ENCODE results near the gene ZHX3.

DNA sequence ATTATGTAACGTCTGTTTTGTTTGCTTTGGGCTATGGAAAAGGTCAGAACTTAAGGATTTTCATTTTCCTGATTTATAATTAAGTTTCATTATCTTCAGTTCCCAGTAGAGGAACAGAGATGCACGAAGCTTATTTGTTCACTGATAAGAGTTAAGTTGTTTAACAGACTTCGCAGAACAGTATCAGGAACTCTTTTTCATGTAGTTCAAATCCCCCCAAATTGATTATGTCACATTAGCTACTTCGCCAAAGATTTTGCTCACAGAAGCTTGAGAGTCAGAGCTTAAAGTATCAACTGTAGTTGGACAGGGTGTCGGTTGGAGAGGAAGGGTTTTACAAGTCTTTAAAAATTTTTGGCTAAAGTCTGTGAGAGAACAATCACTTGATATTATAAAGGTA, 43.4 kb downstream of the ZHX3 start:
- TF ChIP-seq, protein P1, sequence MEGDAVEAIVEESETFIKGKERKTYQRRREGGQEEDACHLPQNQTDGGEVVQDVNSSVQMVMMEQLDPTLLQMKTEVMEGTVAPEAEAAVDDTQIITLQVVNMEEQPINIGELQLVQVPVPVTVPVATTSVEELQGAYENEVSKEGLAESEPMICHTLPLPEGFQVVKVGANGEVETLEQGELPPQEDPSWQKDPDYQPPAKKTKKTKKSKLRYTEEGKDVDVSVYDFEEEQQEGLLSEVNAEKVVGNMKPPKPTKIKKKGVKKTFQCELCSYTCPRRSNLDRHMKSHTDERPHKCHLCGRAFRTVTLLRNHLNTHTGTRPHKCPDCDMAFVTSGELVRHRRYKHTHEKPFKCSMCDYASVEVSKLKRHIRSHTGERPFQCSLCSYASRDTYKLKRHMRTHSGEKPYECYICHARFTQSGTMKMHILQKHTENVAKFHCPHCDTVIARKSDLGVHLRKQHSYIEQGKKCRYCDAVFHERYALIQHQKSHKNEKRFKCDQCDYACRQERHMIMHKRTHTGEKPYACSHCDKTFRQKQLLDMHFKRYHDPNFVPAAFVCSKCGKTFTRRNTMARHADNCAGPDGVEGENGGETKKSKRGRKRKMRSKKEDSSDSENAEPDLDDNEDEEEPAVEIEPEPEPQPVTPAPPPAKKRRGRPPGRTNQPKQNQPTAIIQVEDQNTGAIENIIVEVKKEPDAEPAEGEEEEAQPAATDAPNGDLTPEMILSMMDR (IDR thresholded peaks at IDR 0.05) = no peak
- TF ChIP-seq POLR2A (IDR thresholded peaks at IDR 0.05) = no peak
